Brain pericyte (primary cell): Measurements from ENCODE around the gene DPYSL5.

ENCODE experiments used
- DNase-seq: peaks from one replicate; pipeline ENCODE4 v3.0.0-alpha.2; 2012; ENCODE audit warnings: low read depth, low spot score

The DPYSL5 gene

GRCh38 chr2:26989156-26989555, 141.2 kb downstream of the DPYSL5 start:
- no peak for DNase-seq

DNA sequence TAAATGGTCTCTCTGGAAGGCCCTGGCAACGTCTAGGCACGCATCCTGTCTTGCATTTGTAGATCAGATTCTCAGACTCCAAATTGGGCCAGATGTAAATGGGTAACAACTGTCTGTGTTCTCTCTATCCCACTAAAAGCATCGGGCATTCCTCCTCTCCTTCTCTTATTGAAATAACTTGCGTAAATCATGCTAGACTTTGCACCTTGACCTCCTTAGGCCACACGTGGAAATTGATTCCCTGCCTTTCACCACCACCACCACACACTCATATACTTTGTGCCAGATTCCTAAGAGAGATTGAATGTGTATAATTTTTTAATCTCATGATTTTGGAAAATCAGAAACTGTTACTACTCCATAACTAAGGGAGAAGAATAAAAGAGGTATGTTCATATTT, 143.8 kb downstream of the DPYSL5 start:
- DNase-seq, result no peak

GRCh38 chr2:26993768-26994167, 145.8 kb downstream of the DPYSL5 start:
- DNase-seq, result no peak

DNA sequence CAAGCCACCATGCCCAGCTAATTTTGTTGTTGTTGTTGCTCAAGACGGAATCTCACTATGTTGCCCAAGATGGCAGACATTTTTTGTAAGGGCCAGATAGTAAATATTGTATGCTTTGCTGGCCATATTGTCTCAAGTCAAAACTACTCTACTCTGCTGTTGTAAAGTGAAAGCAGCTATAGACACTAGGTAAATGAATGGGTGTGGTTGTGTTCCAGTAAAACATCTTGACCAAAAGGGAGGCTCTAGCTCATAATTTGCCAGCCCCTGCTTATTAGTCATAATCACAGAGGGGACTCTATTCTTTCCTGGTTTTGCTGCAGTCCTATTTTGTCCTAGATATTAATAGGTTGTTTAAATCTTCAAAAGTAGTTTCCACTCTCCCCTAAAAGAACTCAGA, 147.1 kb downstream of the DPYSL5 start:
- DNase-seq, result no peak

DNA sequence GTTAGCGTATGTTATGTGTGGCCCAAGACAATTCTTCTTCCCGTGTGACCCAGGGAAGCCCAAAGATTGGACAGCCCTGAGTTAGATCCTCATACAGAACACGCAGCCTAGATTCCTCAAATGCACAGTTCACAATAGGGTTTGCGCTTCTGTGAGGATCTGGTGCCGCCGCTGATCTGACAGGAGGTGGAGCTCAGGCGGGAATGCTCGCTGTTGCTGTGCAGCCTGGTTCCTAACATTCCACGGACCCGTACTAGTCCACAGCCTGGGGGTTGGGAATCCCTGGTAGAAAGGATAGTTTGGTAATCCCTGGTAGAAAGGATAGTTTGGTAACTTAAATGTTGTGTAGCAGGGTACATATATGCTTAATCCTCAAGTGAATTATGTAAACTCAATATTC, 149.5 kb downstream of the DPYSL5 start:
- DNase-seq, result no peak

- DNase-seq, result no peak
Observed at GRCh38 chr2:26998323-26998722, 150.4 kb downstream of the DPYSL5 start.
